Right kidney (tissue), 1 donor: ENCODE results near the gene NELFB.

Experiments
- DNase-seq: peaks from one replicate; pipeline ENCODE4 v3.0.0-alpha.2; 2016

NELFB gene

GRCh38 chr9:137222190-137223077, 32.7 kb upstream of the NELFB start, which contains the start of gene RNF208:
Gene RNF208 (minus strand): TSS chr9:137222240. CDS start chr9:137221212, 1,028 bp downstream.
- peak; percentile 68 for DNase-seq

DNA sequence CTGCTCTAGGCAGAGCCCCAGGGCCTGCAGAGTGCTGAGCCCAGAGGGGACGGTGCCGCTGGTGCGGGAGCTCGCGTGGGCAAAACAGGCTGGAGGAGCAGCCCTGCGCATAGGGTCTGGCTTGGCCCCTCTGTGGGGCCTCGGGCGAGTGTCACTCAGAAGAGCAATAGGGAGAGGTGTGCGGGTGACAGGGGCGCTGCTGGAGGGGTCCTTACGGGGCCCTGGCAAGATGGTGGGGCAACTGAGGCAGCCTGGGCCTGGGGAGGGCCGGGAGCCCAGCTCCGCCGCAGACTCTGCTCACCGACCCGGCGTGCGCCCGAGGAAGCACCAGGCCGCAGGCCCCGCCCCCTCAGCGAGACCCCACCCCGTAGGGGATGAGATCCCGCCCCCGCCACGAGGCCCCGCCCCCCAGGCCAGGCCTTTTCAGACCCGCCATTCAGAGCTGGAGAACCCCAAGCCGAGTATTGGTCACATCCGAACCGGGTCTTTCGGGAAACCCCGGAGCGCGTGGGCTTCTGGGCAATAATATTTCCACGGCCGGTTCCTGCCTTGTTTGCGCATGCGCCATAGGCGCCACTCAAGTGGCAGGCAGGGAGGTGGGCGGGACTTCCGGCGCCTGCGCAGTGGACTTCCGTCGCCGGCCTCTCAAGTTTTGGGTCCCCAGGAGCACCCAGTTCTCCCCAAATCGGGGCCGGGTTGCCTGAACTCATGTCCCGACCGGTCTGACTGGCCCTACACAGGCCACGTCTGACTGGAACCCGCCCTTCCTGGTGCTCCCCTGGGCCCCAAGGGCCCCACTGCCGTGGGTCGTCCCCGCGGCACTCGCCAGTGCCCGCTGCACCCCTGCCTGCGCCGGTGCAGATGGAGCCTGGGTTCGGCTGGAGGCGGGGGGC, 31.8 kb upstream of the NELFB start:
- peak; percentile 87 for DNase-seq

GRCh38 chr9:137224830-137225694, 30.1 kb upstream of the NELFB start, which contains the start of gene CYSRT1:
Gene CYSRT1 (plus strand): TSS chr9:137225174. CDS start chr9:137225622, 448 bp downstream.
- no peak for DNase-seq

- DNase-seq: no peak
Observed at GRCh38 chr9:137225699-137226331, 29.3 kb upstream of the NELFB start.

GRCh38 chr9:137226338-137227053, 28.6 kb upstream of the NELFB start:
- DNase-seq: no peak

DNA sequence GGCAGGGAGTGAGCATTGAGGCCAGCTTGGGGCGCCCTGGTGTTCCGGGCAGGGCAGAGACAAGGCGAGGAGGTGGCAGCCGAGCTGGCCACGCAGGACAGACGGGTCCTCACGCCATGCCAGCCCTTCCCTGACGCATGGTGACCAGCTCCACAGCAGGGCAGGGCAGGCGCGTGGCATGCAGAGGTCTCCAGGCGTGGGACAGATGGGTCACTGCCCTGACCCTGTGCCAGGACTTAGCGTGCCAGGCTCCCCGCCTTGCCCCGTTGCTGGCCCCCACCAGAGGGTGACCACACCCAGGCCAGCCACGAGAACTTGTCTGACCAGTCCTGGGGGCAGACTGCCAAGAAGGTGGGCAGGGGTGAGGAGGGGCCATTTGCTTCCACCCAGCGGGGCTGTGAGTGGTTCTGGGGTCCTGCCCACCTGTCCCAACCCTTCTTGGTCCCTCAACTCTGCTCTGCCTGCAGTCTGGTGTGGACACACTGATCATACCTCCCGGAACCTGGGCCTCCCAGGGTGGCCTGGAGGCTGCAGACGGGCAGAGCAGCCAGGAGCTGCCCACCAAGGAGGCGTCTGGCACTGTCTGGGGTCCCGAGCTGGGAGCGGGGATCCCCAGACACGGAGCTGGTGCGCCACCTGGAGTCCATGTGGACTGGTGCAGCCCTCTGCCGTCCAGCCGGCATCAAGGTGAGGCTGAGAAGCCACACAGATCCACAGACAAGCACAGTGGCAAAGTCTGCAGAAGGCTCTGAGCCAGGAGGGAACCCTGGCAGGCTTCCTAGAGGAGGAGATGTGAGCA, 27.9 kb upstream of the NELFB start, which contains the start of gene RNF224:
RNF224 (plus strand) TSS at position 449 of the 799 bp plus-strand sequence. CDS start 834 bp downstream, outside the sequence.
- peak; percentile 78 for DNase-seq

DNA sequence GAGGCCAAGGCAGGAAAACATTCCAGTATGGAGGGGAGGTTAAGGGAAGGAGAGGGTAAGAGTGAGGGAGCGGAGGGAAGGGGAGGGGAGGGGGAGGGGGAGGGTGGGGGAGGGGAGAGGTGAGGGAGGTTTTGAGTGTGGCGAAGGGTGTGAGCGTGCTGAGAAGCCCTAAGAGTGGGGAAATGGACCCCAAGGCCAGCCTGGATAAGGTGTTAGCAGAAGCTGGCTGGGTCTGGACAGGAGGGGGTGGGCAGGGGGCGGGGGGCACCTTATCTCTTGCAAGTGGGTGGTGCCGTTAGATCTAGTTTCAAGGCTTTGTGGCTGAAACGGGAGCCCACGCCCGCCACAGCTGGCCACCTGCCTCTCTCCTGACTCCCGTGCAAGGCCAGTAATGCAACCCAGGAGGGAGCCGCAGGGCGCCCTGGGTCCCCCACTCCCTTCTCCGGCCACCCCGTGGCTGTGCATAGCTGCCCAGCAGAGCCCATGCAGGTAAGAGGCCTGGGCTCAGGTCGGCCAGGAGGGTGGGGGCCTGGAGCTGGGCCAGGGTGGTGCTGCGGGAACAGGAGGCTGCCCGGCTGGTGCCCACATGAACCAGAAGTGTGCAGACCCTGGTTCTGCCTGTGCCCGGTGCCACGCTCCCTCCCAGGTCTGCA, 27.1 kb upstream of the NELFB start:
- no peak for DNase-seq

DNA sequence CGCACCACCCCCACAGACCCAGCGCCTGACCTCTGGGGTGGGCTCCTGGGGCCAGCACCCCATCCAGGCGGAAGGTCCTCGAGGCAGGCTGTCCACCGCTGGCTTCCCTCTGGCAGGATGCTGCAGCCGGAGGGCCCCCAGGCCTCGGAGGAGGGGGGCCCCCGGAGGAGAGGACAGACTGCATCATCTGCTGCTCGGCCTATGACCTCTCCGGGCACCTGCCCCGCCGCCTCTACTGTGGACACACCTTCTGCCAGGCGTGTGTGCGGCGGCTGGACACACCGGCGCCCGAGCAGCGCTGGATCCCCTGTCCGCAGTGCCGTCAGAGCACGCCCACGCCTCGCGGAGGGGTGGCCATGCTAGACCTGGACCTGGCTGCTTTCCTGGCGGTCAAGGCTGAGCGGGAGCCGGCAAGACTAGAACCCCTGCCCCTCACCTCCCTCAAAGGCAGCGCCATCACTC, 26.6 kb upstream of the NELFB start:
- DNase-seq: no peak

DNA sequence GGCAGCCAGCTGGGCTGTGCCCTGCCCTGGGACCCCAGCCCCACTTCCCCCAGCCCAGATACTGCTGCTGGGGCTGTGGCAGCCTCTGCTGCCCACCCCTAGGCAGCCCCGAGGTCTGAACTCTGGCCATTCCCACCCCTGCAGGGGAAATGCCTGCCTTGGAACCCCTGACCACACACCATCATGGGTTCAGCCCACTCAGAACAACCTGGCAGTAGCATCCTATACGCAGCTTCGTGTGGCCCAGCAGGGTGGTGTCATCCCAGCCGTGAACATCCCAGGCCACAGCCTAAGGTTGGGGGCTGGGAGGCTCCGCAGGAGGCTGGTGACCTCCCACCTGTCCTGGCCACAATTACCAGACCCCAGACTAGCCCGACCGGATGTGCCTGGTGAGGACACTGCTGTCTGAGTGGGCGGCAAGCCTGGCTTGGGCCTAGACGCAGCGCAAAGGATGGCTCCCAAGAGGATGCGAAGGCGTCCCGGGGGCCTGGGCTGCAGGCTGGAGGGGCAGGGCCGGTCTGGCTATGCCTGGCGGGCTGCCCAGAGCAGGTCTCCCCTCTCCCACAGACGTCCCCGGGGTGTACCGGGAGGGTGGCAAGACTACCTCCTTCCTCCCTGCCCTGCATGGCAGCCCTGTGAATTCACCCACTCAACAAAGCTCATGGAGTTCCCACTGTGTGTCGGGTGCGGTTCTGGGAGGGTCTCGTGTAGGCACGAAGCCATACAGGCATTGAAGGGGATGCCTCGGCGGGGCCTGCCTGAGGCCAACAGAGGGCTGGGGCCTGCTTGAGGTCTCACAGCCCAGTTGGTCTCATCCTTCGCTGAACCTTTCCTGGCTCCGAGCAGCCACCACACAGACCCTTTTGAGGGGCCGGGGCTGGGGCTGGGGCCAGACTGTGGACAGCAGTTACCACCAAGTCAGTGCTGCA, 25.9 kb upstream of the NELFB start:
- DNase-seq: no peak

- DNase-seq: no peak
Observed at GRCh38 chr9:137229903-137230704, 25.0 kb upstream of the NELFB start.

GRCh38 chr9:137230705-137231371, 24.3 kb upstream of the NELFB start, which contains the start of gene SLC34A3:
Gene SLC34A3 (plus strand): TSS chr9:137230901. CDS start chr9:137231703, 802 bp downstream.
- DNase-seq: no peak

- DNase-seq: no peak
Observed at GRCh38 chr9:137231372-137232039, 23.6 kb upstream of the NELFB start.

- no peak for DNase-seq
Observed at GRCh38 chr9:137232101-137232500, 23.0 kb upstream of the NELFB start.

- peak; percentile 6 for DNase-seq
Observed at GRCh38 chr9:137232510-137232909, 22.6 kb upstream of the NELFB start.

DNA sequence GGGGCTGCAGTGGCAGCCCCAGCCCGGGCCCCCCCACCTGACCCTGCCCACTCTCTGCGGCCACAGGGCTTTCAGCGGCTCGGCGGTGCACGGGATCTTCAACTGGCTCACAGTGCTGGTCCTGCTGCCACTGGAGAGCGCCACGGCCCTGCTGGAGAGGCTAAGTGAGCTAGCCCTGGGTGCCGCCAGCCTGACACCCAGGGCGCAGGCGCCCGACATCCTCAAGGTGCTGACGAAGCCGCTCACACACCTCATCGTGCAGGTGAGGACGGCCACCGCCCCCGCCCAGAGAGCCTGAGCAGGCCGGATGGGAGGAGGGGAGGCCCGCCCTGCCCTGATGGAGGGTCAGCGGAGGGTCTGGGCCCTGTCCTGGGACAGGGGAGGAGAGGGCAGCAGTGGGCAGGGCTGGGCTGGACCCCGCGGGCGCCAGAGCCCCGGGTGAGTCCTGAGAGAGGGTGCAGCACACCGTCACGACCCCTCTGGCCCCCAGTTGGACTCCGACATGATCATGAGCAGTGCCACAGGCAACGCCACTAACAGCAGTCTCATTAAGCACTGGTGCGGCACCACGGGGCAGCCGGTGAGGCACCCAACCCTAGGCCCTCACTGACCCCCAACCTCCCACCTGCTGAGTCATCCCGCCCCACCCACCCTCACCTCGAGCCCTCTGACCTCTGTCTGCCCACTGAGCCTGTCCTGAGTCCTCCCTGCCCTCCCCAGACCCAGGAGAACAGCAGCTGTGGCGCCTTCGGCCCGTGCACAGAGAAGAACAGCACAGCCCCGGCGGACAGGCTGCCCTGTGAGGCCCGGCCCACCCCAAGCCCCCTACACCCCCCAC, 21.8 kb upstream of the NELFB start:
- no peak for DNase-seq
